MCF 10A (cell line): ENCODE measurements around the gene FRMD4B. TPM values are rescaled to one million over a fixed set of nuclear protein-coding genes. Genes with fewer than 3 reads are reported as not detected.

Experiments
- BruUV-seq: library from RNA; stranded (reverse); fragments of 400-500 nt; replicated peaks from 2 replicates; lab custom pipeline; 2021; lab: Mats Ljungman, UMichigan
- CTCF ChIA-PET: fragments of 300-600 bp; sonication (Branson Sonifier 250); formaldehyde crosslinking; extraction: SDS; loops from one replicate; lab custom pipeline; 2021; ENCODE audit warnings: antibody characterized with exemption, inconsistent platforms; lab: Yijun Ruan, JAX
- POLR2A ChIA-PET: fragments of 300-600, 350-650 bp; sonication (Branson Sonifier 250); formaldehyde crosslinking; extraction: SDS; loops from one replicate; lab custom pipeline; 2020; ENCODE audit warnings: antibody characterized with exemption, inconsistent platforms; lab: Yijun Ruan, JAX
- DNase-seq: peaks from one replicate; pipeline ENCODE4 v3.0.0-alpha.2; 2018; ENCODE audit not compliant: unreplicated experiment
- H3K27ac Mint-ChIP-seq: one replicate; pipeline ENCODE4 v1.8.0; 2022; ENCODE audit warnings: mild to moderate bottlenecking, low read depth, mixed read lengths; ENCODE audit not compliant: unreplicated experiment
- H3K27me3 Mint-ChIP-seq: one replicate; pipeline ENCODE4 v1.8.0; 2022; ENCODE audit warnings: mixed read lengths; ENCODE audit not compliant: insufficient read depth, unreplicated experiment
- H3K36me3 Mint-ChIP-seq: one replicate; pipeline ENCODE4 v1.8.0; 2022; ENCODE audit warnings: mild to moderate bottlenecking, moderate library complexity, mixed read lengths; ENCODE audit not compliant: insufficient read depth, unreplicated experiment
- H3K4me1 Mint-ChIP-seq: one replicate; pipeline ENCODE4 v1.8.0; 2022; ENCODE audit warnings: mixed read lengths; ENCODE audit not compliant: insufficient read depth, unreplicated experiment
- H3K4me3 Mint-ChIP-seq: one replicate; pipeline ENCODE4 v1.8.0; 2022; ENCODE audit warnings: mild to moderate bottlenecking, moderate library complexity, mixed read lengths; ENCODE audit not compliant: unreplicated experiment
- H3K9me3 Mint-ChIP-seq: one replicate; pipeline ENCODE4 v1.8.0; 2022; ENCODE audit warnings: mixed read lengths; ENCODE audit not compliant: unreplicated experiment
- intact Hi-C: fragments of 100-400 bp; cut with micrococcal nuclease; formaldehyde crosslinking; loops from 2 replicates; pipeline ENCODE4 v1.14.1; 2022
- total RNA-seq: library from RNA; stranded (reverse); gene quantifications from 2 replicates; pipeline ENCODE4 v1.2.3, GENCODE V29; 2022
- TF ChIP-seq, protein P1 (sequence below): fragments of 200-600 bp; IDR thresholded peaks from one replicate; pipeline ENCODE4 v1.8.0; 2022; ENCODE audit warnings: antibody characterized with exemption, mild to moderate bottlenecking; ENCODE audit not compliant: unreplicated experiment

FRMD4B gene
- total RNA-seq, 1 experiment from 2014 or later: 39.0 TPM

DNA sequence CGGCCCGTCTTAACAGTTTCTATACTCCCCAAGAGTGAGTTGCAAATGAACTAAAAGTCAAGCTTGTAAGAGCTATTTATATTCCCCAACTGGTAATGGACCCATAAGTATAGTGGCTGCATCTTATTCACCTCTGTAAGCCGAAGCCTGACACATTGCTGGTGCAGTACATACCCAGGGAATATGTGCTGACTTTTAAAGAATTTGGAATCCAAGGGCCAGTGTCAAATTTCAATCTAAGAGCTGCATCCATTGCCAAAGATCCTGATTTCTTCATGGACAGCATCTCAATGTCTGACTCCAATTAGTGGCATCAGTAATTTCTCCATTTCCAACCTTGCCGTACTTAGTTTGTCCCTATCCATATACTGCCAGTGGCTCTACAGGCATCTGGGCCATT lies 42.0 kb downstream of the FRMD4B start:
- CTCF ChIA-PET: interaction anchor here (0.7 to 1.0 kb wide), 3 partner anchors 11 to 354 kb away, joined by 3 to 4 read pairs (median 3); no protein-coding TSS in a partner anchor
- peak overlapping the region; percentile 85 for H3K27ac Mint-ChIP-seq
- H3K4me3 Mint-ChIP-seq: no peak overlapping the region
- DNase-seq: no peak
- intact Hi-C loops: no loop called here
- TF ChIP-seq, protein P1, sequence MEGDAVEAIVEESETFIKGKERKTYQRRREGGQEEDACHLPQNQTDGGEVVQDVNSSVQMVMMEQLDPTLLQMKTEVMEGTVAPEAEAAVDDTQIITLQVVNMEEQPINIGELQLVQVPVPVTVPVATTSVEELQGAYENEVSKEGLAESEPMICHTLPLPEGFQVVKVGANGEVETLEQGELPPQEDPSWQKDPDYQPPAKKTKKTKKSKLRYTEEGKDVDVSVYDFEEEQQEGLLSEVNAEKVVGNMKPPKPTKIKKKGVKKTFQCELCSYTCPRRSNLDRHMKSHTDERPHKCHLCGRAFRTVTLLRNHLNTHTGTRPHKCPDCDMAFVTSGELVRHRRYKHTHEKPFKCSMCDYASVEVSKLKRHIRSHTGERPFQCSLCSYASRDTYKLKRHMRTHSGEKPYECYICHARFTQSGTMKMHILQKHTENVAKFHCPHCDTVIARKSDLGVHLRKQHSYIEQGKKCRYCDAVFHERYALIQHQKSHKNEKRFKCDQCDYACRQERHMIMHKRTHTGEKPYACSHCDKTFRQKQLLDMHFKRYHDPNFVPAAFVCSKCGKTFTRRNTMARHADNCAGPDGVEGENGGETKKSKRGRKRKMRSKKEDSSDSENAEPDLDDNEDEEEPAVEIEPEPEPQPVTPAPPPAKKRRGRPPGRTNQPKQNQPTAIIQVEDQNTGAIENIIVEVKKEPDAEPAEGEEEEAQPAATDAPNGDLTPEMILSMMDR: no peak
- H3K27me3 Mint-ChIP-seq: no peaks in the 10 kb centered on the region
- H3K4me1 Mint-ChIP-seq: peaks cover 6% of the 10 kb centered on the region
- H3K9me3 Mint-ChIP-seq: peaks cover 8% of the 10 kb centered on the region
- POLR2A ChIA-PET: no interaction called here
- H3K36me3 Mint-ChIP-seq: peaks cover 6% of the 10 kb centered on the region
- no TSS peak for BruUV-seq

DNA sequence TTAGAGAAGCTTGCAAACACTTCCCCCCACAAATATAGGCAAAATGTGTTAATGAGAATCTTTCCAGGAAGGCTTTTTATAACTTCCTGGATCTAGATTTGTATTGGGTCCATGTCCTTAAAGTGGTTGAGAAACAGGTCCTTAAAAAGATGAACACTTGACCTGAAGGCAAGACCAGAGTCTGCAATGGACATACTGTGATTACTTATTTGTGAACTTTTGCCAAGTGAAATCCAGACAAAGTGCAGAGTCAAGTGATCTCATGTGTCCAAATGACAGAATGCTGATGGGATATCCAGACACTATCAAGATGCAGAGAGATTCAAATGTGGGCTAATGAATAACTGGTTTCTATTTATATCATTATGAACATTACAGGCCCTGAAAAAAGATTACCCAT lies 43.8 kb downstream of the FRMD4B start:
- TF ChIP-seq, protein P1: no peak
- intact Hi-C loops: no loop called here
- Mint-ChIP-seq H3K36me3 (no peaks in the 10 kb centered on the region), H3K27ac (no peak overlapping the region), H3K27me3 (no peaks in the 10 kb centered on the region), H3K4me1 (peaks cover 6% of the 10 kb centered on the region), H3K9me3 (peaks cover 8% of the 10 kb centered on the region), H3K4me3 (no peak overlapping the region)
- POLR2A ChIA-PET: no interaction called here
- no peak for DNase-seq
- no TSS peak for BruUV-seq
- CTCF ChIA-PET: interaction anchor here (0.5 to 0.8 kb wide), 2 partner anchors 16 to 26 kb away, joined by 3 to 4 read pairs; no protein-coding TSS in a partner anchor

DNA sequence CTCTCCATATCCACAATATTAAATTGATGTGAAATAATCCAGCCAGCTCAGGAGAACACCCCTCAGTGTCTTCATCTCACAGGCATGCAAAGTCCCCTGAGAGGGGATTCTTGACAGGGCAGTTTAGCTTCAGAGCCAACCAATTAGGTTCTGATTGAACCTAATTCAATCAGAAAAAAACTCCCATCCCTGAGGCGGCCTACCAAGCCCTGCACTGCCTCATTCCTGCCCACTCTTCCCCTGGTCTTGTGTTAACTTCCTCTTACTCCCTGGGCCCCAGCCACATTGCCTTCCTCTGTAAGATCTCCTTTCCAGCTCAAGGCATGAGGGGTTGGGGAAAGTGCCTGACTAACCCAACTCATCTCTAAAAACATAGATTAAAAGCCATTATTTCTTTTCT lies 46.1 kb downstream of the FRMD4B start:
- BruUV-seq: no TSS peak
- Mint-ChIP-seq H3K27me3 (no peaks in the 10 kb centered on the region), H3K4me3 (no peak overlapping the region), H3K36me3 (no peaks in the 10 kb centered on the region), H3K4me1 (peaks cover 6% of the 10 kb centered on the region), H3K27ac (no peak overlapping the region), H3K9me3 (no peaks in the 10 kb centered on the region)
- TF ChIP-seq, protein P1: no peak
- ChIA-PET POLR2A (interaction anchor here (0.6 kb wide), 1 partner anchor 9 kb away, joined by 3 read pairs; no protein-coding TSS in a partner anchor), CTCF (interaction anchor here (1.1 to 2.2 kb wide), 2 partner anchors 11 to 25 kb away, joined by 4 to 7 read pairs; no protein-coding TSS in a partner anchor)
- intact Hi-C loops: no loop called here
- DNase-seq: no peak

DNA sequence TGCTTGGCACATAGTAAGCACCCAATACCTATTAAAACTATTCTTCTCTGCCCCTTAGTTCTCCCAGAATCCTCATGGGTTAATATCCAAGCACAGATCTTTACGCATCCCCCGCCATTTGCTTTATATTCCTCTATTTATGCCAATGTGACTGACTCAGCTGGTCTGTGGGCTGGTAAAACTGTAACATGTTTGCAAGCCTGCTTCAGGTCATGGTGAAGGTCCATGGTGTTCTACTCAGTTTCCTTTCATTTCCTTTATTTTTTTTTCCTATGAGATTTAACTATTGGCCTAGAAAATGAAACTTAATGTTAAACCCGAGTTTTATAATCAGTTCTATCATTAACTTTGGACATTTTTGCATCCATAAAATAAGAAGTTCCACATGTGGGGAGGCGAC lies 47.0 kb downstream of the FRMD4B start:
- Mint-ChIP-seq H3K36me3 (no peaks in the 10 kb centered on the region), H3K27me3 (no peaks in the 10 kb centered on the region), H3K9me3 (no peaks in the 10 kb centered on the region), H3K27ac (no peak overlapping the region), H3K4me1 (peaks cover under 1% of the 10 kb centered on the region), H3K4me3 (no peak overlapping the region)
- POLR2A ChIA-PET: interaction anchor here (0.9 kb wide), 1 partner anchor 16 kb away, joined by 4 read pairs; no protein-coding TSS in a partner anchor
- CTCF ChIA-PET: interaction anchor here (0.6 to 2.2 kb wide), 5 partner anchors 10 to 178 kb away, joined by 4 to 7 read pairs (median 4); no protein-coding TSS in a partner anchor
- no peak for DNase-seq
- BruUV-seq: no TSS peak
- TF ChIP-seq, protein P1: no peak
- intact Hi-C loops: no loop called here
